GM08714 (cell line): ENCODE results near the gene TMC8.

Experiments used
- H3K4me3 ChIP-seq: fragments of 200-500 bp; sonication (Bioruptor generic); 2 replicates; pipeline ENCODE4 v1.5.1; 2014; ENCODE audit warnings: mild to moderate bottlenecking, low read length, inconsistent platforms
- ZNF274 ChIP-seq: IDR thresholded peaks from 2 replicates; pipeline ENCODE4 v1.6.1; 2012; ENCODE audit warnings: mild to moderate bottlenecking, low read depth, low read length

Gene TMC8

GRCh38 chr17:78105551-78105950 is 25.0 kb upstream of the TMC8 start:
- no peak for TF ChIP-seq ZNF274
- H3K4me3 ChIP-seq, result no peak overlapping the region

- no peak for TF ChIP-seq ZNF274
- H3K4me3 ChIP-seq, result no peak overlapping the region
Observed at GRCh38 chr17:78106211-78106610, 24.4 kb upstream of the TMC8 start.

DNA sequence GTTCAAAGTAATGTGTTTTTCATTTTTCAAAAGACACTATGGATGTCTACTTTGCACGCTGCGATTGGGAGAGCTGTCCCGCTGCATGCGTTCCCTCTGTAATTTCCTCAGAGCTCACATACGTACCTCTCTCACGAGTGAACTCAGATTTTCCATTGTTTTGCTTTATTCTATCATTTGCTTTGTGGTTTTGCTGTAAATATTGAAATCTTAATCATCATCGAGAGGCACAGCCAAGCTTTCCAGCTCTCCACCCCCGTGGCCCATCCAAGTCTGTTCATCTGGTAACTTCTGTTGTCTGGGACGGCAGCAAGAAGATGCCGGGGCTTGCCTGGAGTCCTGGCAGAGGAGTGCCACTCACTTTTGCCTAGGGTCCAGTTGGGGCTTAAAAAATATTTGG is 23.1 kb upstream of the TMC8 start:
- no peak overlapping the region for H3K4me3 ChIP-seq
- TF ChIP-seq ZNF274, result no peak

GRCh38 chr17:78107976-78108725 is 22.4 kb upstream of the TMC8 start:
- TF ChIP-seq ZNF274, result no peak
- H3K4me3 ChIP-seq, result no peak overlapping the region

DNA sequence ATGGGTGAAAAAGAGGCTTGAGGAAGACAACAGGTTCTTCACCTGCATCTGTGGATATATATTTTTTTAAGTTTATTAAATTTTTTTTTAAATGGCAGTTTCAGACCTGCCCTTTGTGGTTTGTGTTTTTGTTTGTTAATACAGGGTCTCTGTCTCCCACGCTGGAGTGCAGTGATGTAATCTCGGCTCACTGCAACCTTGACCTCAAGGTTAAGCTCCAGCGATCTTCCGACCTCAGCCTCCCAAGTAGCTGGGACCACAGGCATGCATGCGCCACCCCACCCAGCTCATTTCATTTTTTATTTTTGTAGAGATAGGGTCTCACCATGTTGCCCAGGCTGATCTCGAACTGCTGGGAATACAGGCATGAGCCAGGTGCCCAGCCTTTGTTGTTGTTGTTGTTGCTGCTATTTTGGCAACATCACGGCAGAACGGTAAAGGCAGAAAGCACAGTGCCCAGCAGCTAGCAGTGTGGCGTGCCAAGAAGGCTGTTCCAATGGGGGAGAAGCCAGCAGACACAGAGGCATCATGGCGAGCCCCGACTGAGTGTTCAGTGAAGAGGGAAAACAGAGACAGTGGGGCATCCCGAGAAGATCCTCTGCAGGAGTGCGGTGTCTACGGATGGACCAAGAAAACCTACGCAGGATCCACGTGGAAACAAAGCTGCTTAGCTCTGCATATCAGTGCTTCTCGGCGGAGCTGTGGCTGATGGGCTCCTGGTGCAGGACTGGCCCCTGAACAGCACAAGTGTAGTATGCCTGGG is 21.7 kb upstream of the TMC8 start:
- TF ChIP-seq ZNF274, result no peak

GRCh38 chr17:78109489-78109761 is 21.1 kb upstream of the TMC8 start:
- no peak overlapping the region for H3K4me3 ChIP-seq
- no peak for TF ChIP-seq ZNF274

More for the DNA sequence above, 21.7 kb upstream of the TMC8 start:
- H3K4me3 ChIP-seq, result no peak overlapping the region

GRCh38 chr17:78110363-78111015 is 20.1 kb upstream of the TMC8 start:
- no peak overlapping the region for H3K4me3 ChIP-seq
- no peak for TF ChIP-seq ZNF274

GRCh38 chr17:78111016-78111726 is 19.4 kb upstream of the TMC8 start:
- no peak overlapping the region for H3K4me3 ChIP-seq
- no peak for TF ChIP-seq ZNF274

- TF ChIP-seq ZNF274, result no peak
- no peak overlapping the region for H3K4me3 ChIP-seq
Observed at GRCh38 chr17:78111727-78112517, 18.6 kb upstream of the TMC8 start.

GRCh38 chr17:78112518-78113471 is 17.8 kb upstream of the TMC8 start:
- H3K4me3 ChIP-seq, result no peak overlapping the region
- TF ChIP-seq ZNF274, result no peak

DNA sequence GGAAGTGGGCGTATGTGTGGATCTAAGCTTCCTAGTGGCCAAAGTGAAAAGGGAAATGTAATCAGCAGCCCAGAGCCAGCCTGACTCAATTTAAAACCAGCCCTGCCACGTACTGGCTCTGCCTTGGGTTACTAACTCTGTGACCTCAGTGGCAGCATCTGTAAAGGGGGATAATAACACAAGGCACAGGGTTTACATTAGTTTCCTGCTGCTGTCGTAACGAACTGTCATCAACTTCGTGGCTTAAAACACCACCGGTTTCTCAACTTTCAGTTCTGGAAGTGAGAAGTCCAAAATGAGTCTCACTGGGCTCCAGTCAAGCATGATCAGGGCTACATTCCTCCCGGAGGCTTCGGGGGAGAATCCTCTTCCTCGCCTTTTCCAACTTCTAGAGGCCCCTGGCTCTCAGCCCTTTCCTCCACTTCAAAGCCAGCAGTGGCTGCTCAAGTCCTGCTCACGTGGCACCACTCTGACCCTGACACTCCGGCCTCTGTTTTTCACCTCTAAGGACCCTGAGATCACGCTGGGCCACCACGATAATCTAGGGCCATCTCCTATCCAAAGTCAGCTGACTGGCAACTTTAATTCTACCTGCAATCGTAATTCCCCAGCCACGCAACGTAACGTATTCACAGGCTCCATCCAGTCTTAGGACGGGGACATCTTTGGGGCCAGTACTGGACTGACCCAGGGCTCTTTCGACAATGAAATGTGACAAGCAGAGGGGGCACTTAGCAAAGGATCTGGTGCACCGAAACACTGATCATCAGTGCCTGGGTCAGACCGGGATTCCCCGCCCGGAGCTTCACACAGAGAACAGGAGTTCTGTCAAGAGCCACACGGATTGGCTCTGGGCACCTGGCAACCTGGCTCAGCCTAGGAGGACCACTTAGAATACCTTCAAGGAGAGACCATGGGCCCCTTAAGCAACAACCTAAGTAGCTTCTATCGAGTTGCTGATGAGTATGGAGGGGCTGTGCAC is 16.5 kb upstream of the TMC8 start:
- no peak for TF ChIP-seq ZNF274
- no peak overlapping the region for H3K4me3 ChIP-seq
